Subcutaneous preadipocyte (primary cell): Measurements from ENCODE around the gene TMEM30B. TPM values are rescaled to one million over a fixed set of nuclear protein-coding genes. Genes with fewer than 3 reads are reported as not detected.

ENCODE experiments used
- total RNA-seq: library from RNA; depleted of rRNA; stranded (reverse); fragments of >200 nt; gene quantifications from 2 replicates; pipeline ENCODE4 v1.2.3, GENCODE V29; 2012

The TMEM30B gene
- under 0.01 and 0.20 TPM in 2 replicates for total RNA-seq

GRCh38 chr14:61281186-61281947 lies at the start of gene TMEM30B:
Gene TMEM30B (minus strand): TSS chr14:61281338. CDS start chr14:61281147, 191 bp downstream.

GRCh38 chr14:61321385-61322010 lies 40.4 kb upstream of the TMEM30B start, which contains the start of gene PRKCH:
Gene PRKCH (plus strand): TSS chr14:61321579. CDS start chr14:61322102, 523 bp downstream.

Other genes with a start within 250 kb of the TMEM30B start
- 1.5 and 2.0 TPM in 2 replicates for gene PRKCH, start 40.2 kb upstream of the TMEM30B start, total RNA-seq